Colonic mucosa (tissue), 4 donors: ENCODE results near the gene UFSP2. TPM values are rescaled to one million over a fixed set of nuclear protein-coding genes. Genes with fewer than 3 reads are reported as not detected.

Source experiments
- DNase-seq: peaks from one replicate; pipeline ENCODE4 v3.0.0-alpha.2; 2020
- H3K27ac ChIP-seq: fragments of 200-600 bp; one replicate; pipeline ENCODE4 v1.8.0; 2021
- H3K27me3 ChIP-seq: fragments of 200-600 bp; one replicate; pipeline ENCODE4 v1.8.0; 2021
- H3K36me3 ChIP-seq: fragments of 200-600 bp; one replicate; pipeline ENCODE4 v1.8.0; 2021
- H3K4me1 ChIP-seq: fragments of 200-600 bp; one replicate; pipeline ENCODE4 v1.8.0; 2021; ENCODE audit warnings: mild to moderate bottlenecking
- H3K4me3 ChIP-seq: fragments of 200-600 bp; one replicate; pipeline ENCODE4 v1.8.0; 2021
- H3K9ac ChIP-seq, 2 donors: one replicate each; pipeline ENCODE4 v1.7.0; 2013; ENCODE audit warnings: control low read depth in 2 of 2, low read depth in 2 of 2, low read length in 2 of 2
- H3K9me3 ChIP-seq: fragments of 200-600 bp; one replicate; pipeline ENCODE4 v1.8.0; 2021
- CTCF ChIP-seq: fragments of 200-600 bp; IDR thresholded peaks from one replicate; pipeline ENCODE4 v1.8.0; 2022; ENCODE audit warnings: antibody characterized with exemption, mild to moderate bottlenecking
- intact Hi-C: fragments of 100-400 bp; cut with DNase I; formaldehyde crosslinking; loops from one replicate; pipeline ENCODE4 v1.14.1; 2022
- total RNA-seq, 2 donors: library from RNA; stranded (reverse); fragmentation: NEBNext Ultra II Directional in 1 of 2; extraction: Animal tissue kit (Norgen Biotek cat#: 25700) in 1 of 2; gene quantifications; one replicate each; pipeline ENCODE4 v1.2.1, GENCODE V29; 2021
- donor health status: healthy.
- donor health status: DM: no; HTN: no; CAD: no.
- donor health status: DM: no; HTN: no; CAD: no.

Gene UFSP2
- total RNA-seq, 2 donors from 2014 or later: 22.0 to 23.5 TPM

DNA sequence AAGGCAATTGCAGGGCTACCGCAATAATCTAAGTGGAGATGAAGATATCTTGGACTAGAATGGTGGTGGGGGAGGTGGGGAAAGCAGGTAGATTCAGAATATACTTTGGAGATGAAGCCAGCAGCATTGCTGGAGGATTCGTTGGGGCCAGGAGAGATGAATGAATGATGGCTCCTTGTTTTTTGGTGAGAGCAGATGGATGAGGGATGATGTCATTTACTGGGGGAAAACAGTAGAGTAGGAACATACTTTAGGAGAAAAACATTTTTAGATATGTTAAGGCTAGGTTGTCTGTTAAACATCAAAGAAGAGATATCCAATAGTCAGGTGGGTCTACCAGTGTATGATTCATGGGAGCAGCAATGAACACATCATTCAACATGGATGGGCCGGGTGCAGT, 39.9 kb upstream of the UFSP2 start:
- no peak for TF ChIP-seq CTCF
- Histone ChIP-seq H3K9me3 (no peaks in the 10 kb centered on the region), H3K4me1 (no peaks in the 10 kb centered on the region), H3K4me3 (no peak overlapping the region), H3K9ac (no peak overlapping the region), H3K36me3 (no peaks in the 10 kb centered on the region), H3K27me3 (no peaks in the 10 kb centered on the region), H3K27ac (no peak overlapping the region)
- DNase-seq: no peak
- intact Hi-C loops: loop anchor here (5.0 kb wide), 1 partner anchor 38 kb away; the partner anchor contains the start of gene UFSP2

- intact Hi-C loops: loop anchor here (5.0 kb wide), 1 partner anchor 38 kb away; the partner anchor contains the start of gene UFSP2
- no peak for DNase-seq
- no peaks in the 10 kb centered on the region for H3K27me3 ChIP-seq
- no peaks in the 10 kb centered on the region for H3K36me3 ChIP-seq
- H3K9ac ChIP-seq: no peak overlapping the region
- no peaks in the 10 kb centered on the region for H3K4me1 ChIP-seq
- H3K4me3 ChIP-seq: no peak overlapping the region
- no peaks in the 10 kb centered on the region for H3K9me3 ChIP-seq
- no peak overlapping the region for H3K27ac ChIP-seq
- no peak for TF ChIP-seq CTCF
Observed at GRCh38 chr4:185464887-185465286, 39.1 kb upstream of the UFSP2 start.

- H3K27me3 ChIP-seq: no peaks in the 10 kb centered on the region
- no peak for DNase-seq
- no peaks in the 10 kb centered on the region for H3K4me1 ChIP-seq
- intact Hi-C loops: no loop called here
- no peak overlapping the region for H3K4me3 ChIP-seq
- no peak overlapping the region for H3K27ac ChIP-seq
- TF ChIP-seq CTCF: no peak
- no peak overlapping the region for H3K9ac ChIP-seq
- H3K9me3 ChIP-seq: no peaks in the 10 kb centered on the region
- no peaks in the 10 kb centered on the region for H3K36me3 ChIP-seq
Observed at GRCh38 chr4:185464183-185464582, 38.4 kb upstream of the UFSP2 start.

- DNase-seq: no peak
- no peaks in the 10 kb centered on the region for H3K27me3 ChIP-seq
- H3K36me3 ChIP-seq: no peaks in the 10 kb centered on the region
- no peaks in the 10 kb centered on the region for H3K9me3 ChIP-seq
- H3K9ac ChIP-seq: no peak overlapping the region
- H3K27ac ChIP-seq: no peak overlapping the region
- no peaks in the 10 kb centered on the region for H3K4me1 ChIP-seq
- no peak overlapping the region for H3K4me3 ChIP-seq
- intact Hi-C loops: no loop called here
- TF ChIP-seq CTCF: no peak
Observed at GRCh38 chr4:185463541-185463940, 37.8 kb upstream of the UFSP2 start.

DNA sequence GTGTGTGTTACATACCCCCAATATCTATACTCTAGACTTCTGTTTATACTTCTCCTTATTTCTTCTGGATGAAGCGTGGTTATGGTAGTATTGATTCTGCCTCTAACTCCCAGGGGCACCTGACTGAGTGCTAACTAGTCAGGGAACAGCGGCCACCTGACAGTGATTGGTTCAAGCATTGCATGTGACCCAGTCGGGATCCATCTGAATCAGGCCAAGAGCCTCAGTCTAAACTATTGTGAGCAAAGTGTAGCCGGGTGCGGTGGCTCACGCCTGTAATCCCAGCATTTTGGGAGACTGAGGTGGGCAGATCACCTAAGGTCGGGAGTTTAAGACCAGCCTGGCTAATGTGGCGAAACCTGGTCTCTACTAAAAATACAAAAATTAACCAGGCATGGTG, 35.8 kb upstream of the UFSP2 start:
- DNase-seq: no peak
- no peak overlapping the region for H3K9ac ChIP-seq
- no peaks in the 10 kb centered on the region for H3K4me1 ChIP-seq
- no peaks in the 10 kb centered on the region for H3K9me3 ChIP-seq
- no peak overlapping the region for H3K4me3 ChIP-seq
- TF ChIP-seq CTCF: no peak
- no peaks in the 10 kb centered on the region for H3K36me3 ChIP-seq
- intact Hi-C loops: no loop called here
- no peak overlapping the region for H3K27ac ChIP-seq
- no peaks in the 10 kb centered on the region for H3K27me3 ChIP-seq

GRCh38 chr4:185457136-185457535, 31.4 kb upstream of the UFSP2 start:
- Histone ChIP-seq H3K9me3 (no peaks in the 10 kb centered on the region), H3K36me3 (no peaks in the 10 kb centered on the region), H3K9ac (no peak overlapping the region), H3K4me1 (no peaks in the 10 kb centered on the region), H3K27ac (no peak overlapping the region), H3K4me3 (no peak overlapping the region), H3K27me3 (no peaks in the 10 kb centered on the region)
- TF ChIP-seq CTCF: no peak
- DNase-seq: no peak
- intact Hi-C loops: no loop called here
